HG03354 (cell line): ENCODE measurements around the gene RNASEH1.
"Not testable (repeated sequence)": the region's sequence is repeated elsewhere in the genome, so short reads cannot be mapped to it uniquely, and the experiment has no call there.

Experiments
- ATAC-seq: cut with Tn5 transposase; IDR thresholded peaks from one replicate; pipeline ENCODE4 v1.9.1; 2021; ENCODE audit warnings: mild to moderate bottlenecking; ENCODE audit not compliant: unreplicated experiment, poor library complexity, severe bottlenecking

Gene RNASEH1

GRCh38 chr2:3594493-3595281, 36.6 kb upstream of the RNASEH1 start, which contains the start of gene COLEC11:
Gene COLEC11, plus strand, starts transcription at chr2:3595112. Its CDS starts 9,229 bp downstream, at chr2:3604341.
- ATAC-seq, result no peak

GRCh38 chr2:3589086-3589485, 31.0 kb upstream of the RNASEH1 start:
- no peak for ATAC-seq

- no peak for ATAC-seq
Measured at GRCh38 chr2:3588084-3588483, 30.0 kb upstream of the RNASEH1 start.

GRCh38 chr2:3587432-3587831, 29.3 kb upstream of the RNASEH1 start:
- ATAC-seq, result no peak

- no peak for ATAC-seq
Measured at GRCh38 chr2:3587021-3587420, 28.9 kb upstream of the RNASEH1 start.

- ATAC-seq, result no peak
Measured at GRCh38 chr2:3586220-3586619, 28.1 kb upstream of the RNASEH1 start.

GRCh38 chr2:3585261-3586109, 27.4 kb upstream of the RNASEH1 start:
- no peak for ATAC-seq

- no peak for ATAC-seq
Measured at GRCh38 chr2:3584608-3585260, 26.6 kb upstream of the RNASEH1 start.

GRCh38 chr2:3584076-3584475, 25.9 kb upstream of the RNASEH1 start:
- no peak for ATAC-seq

- no peak for ATAC-seq
Measured at GRCh38 chr2:3581367-3582262, 23.5 kb upstream of the RNASEH1 start.

- no peak for ATAC-seq
Measured at GRCh38 chr2:3580449-3580848, 22.3 kb upstream of the RNASEH1 start.

GRCh38 chr2:3578987-3579386, 20.9 kb upstream of the RNASEH1 start:
- no peak for ATAC-seq

GRCh38 chr2:3576263-3576630, 18.1 kb upstream of the RNASEH1 start:
- ATAC-seq, result not testable (repeated sequence)

- peak; percentile 41 for ATAC-seq
Measured at GRCh38 chr2:3575534-3576262, 17.6 kb upstream of the RNASEH1 start.

- ATAC-seq, result no peak
Measured at GRCh38 chr2:3574155-3574554, 16.0 kb upstream of the RNASEH1 start.

- ATAC-seq, result no peak
Measured at GRCh38 chr2:3572620-3573019, 14.5 kb upstream of the RNASEH1 start.

- ATAC-seq, result no peak
Measured at GRCh38 chr2:3571284-3571683, 13.2 kb upstream of the RNASEH1 start.

GRCh38 chr2:3569656-3570055, 11.5 kb upstream of the RNASEH1 start:
- ATAC-seq, result not testable (repeated sequence)

GRCh38 chr2:3566806-3567205, 8.7 kb upstream of the RNASEH1 start:
- ATAC-seq, result no peak
